Left lobe of liver (tissue), 2 donors: ENCODE measurements around the gene TMEM82. TPM values are rescaled to one million over a fixed set of nuclear protein-coding genes. Genes with fewer than 3 reads are reported as not detected.

Experiments
- ATAC-seq: fragments of 200-7000 bp; cut with Tn5 transposase; one replicate; pipeline ENCODE4 v1.9.1; 2020; ENCODE audit warnings: mild to moderate bottlenecking, moderate library complexity
- DNase-seq: peaks from one replicate; pipeline ENCODE4 v3.0.0-alpha.2; 2020; ENCODE audit warnings: low spot score
- total RNA-seq: library from RNA; stranded (reverse); gene quantifications from one replicate; pipeline ENCODE4 v1.2.1, GENCODE V29; 2021
- donor health status: DM: no; HTN: no; CAD: no; lungs with moderate emphysema.
- donor health status: DM: no; HTN: yes; CAD: no.

TMEM82 gene
- total RNA-seq, 1 donor from 2014 or later, result 33.0 TPM

GRCh38 chr1:15755021-15755645, 12.8 kb downstream of the TMEM82 start:
- DNase-seq (no peak), ATAC-seq (no peak)

- DNase-seq (no peak), ATAC-seq (no peak)
Observed at GRCh38 chr1:15755646-15756040, 13.3 kb downstream of the TMEM82 start.

GRCh38 chr1:15756143-15757015, 14.1 kb downstream of the TMEM82 start:
- ATAC-seq (peak; percentile 44), DNase-seq (no peak)

GRCh38 chr1:15757016-15757543, 14.8 kb downstream of the TMEM82 start:
- ATAC-seq, result no peak
- DNase-seq, result no peak

GRCh38 chr1:15757575-15758342, 15.5 kb downstream of the TMEM82 start:
- no peak for DNase-seq
- ATAC-seq, result no peak

GRCh38 chr1:15758343-15758931, 16.1 kb downstream of the TMEM82 start, which contains the start of gene FBLIM1:
Gene FBLIM1 (plus strand): TSS chr1:15758795. CDS start chr1:15764984, 6,189 bp downstream.
- no peak for DNase-seq
- ATAC-seq, result peak; percentile 24

GRCh38 chr1:15758953-15759661, 16.8 kb downstream of the TMEM82 start:
- peak; percentile 45 for ATAC-seq
- DNase-seq, result no peak

- DNase-seq (no peak), ATAC-seq (no peak)
Observed at GRCh38 chr1:15760520-15761211, 18.4 kb downstream of the TMEM82 start.

GRCh38 chr1:15761366-15762128, 19.2 kb downstream of the TMEM82 start:
- ATAC-seq (no peak), DNase-seq (no peak)

- ATAC-seq (no peak), DNase-seq (no peak)
Observed at GRCh38 chr1:15762546-15762945, 20.2 kb downstream of the TMEM82 start.

GRCh38 chr1:15764269-15764764, 22.0 kb downstream of the TMEM82 start:
- DNase-seq (no peak), ATAC-seq (peak; percentile 41)

GRCh38 chr1:15764890-15765289, 22.6 kb downstream of the TMEM82 start:
- DNase-seq, result no peak
- ATAC-seq, result no peak

- DNase-seq (no peak), ATAC-seq (peak; percentile 12)
Observed at GRCh38 chr1:15765495-15766194, 23.3 kb downstream of the TMEM82 start.

- DNase-seq (no peak), ATAC-seq (no peak)
Observed at GRCh38 chr1:15767941-15768340, 25.6 kb downstream of the TMEM82 start.

- DNase-seq (no peak), ATAC-seq (no peak)
Observed at GRCh38 chr1:15768388-15768787, 26.1 kb downstream of the TMEM82 start.

- DNase-seq (no peak), ATAC-seq (peak; percentile 79)
Observed at GRCh38 chr1:15770313-15770962, 28.1 kb downstream of the TMEM82 start.

- ATAC-seq, result no peak
Observed at GRCh38 chr1:15771836-15772515, 29.7 kb downstream of the TMEM82 start.

More at GRCh38 chr1:15771836-15772515, 29.7 kb downstream of the TMEM82 start:
- no peak for DNase-seq
